ENCODE results near the gene SLC46A1.

SLC46A1 gene

GRCh38 chr17:28350271-28350670 is 55.7 kb downstream of the SLC46A1 start:
- no peak for DNase-seq (ENCODE audit: low read depth)

- DNase-seq (ENCODE audit: low read depth), result no peak
Observed at GRCh38 chr17:28348979-28349378, 57.0 kb downstream of the SLC46A1 start.

- peak; percentile 79 for DNase-seq (ENCODE audit: low read depth)
Observed at GRCh38 chr17:28347261-28347891, 58.6 kb downstream of the SLC46A1 start.

- no peak for DNase-seq (ENCODE audit: low read depth)
Observed at GRCh38 chr17:28346746-28347246, 59.2 kb downstream of the SLC46A1 start.

- no peak for DNase-seq (ENCODE audit: low read depth)
Observed at GRCh38 chr17:28346199-28346580, 59.8 kb downstream of the SLC46A1 start.

GRCh38 chr17:28345419-28346198 is 60.4 kb downstream of the SLC46A1 start:
- no peak for DNase-seq (ENCODE audit: low read depth)

Data from non-pigmented ciliary epithelial cell (primary cell).